HG03442 (cell line): ENCODE results near the gene PCNX2.
A peak's percentile ranks its signal among the peaks of the same experiment; 100 is the strongest.
"Not testable (repeated sequence)": the region's sequence is repeated elsewhere in the genome, so short reads cannot be mapped to it uniquely, and the experiment has no call there.

ENCODE experiments used
- ATAC-seq: cut with Tn5 transposase; IDR thresholded peaks from one replicate; pipeline ENCODE4 v1.9.1; 2021; ENCODE audit warnings: mild to moderate bottlenecking, moderate library complexity; ENCODE audit not compliant: unreplicated experiment

PCNX2 gene

DNA sequence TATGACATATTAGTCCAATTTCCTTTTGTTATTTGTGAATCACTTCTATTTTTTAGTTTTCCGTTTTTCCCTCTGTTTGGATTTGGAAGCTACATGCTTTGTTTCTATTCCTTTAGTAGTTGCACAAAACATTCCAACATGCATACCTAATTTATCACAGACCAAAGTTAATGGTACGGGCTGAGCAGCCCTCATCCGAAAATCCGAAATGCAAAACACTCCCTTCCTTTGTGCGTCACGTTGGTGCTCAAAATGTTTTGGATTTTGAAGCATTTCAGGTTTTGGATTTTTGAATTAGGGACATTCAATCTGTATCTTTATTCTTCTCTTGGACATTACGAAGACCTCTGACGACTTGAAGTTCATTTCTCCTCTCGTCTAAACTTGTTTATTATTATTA, 124.8 kb downstream of the PCNX2 start:
- ATAC-seq, result no peak

DNA sequence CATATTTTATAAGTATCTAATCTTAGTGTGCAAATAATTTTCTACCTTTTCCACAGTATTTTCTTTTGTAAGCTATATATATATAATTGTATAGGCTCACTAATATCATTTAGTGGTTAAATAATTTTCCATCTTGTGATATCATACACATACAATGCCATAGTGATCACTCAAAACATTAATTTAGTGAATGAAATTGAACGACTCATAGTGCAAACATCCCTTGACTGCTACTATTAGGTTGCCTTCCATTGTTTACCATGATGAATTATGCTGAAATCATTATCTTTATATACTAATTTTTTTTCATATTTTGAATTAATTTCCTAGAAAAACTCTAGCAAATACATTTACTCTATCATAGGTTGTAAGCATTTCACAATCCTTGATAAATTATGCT, 127.1 kb downstream of the PCNX2 start:
- no peak for ATAC-seq

DNA sequence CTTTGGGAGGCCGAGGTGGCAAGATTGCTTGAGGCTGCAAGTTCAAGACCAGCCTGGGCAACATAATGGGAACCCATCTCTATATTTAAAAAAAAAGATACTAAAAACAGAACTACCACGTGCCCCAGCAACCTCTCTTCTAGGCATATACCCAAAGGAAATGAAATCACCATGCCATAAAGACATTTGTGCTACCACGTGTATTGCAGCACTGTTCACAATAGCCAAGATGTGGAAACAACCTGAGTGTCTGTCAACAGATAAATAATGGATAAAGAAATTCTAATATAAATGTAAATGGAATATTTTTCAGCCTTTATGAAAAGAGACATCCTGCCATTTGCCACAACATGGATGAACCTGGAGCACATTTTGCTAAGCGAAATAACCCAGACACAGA, 128.6 kb downstream of the PCNX2 start:
- ATAC-seq, result no peak

DNA sequence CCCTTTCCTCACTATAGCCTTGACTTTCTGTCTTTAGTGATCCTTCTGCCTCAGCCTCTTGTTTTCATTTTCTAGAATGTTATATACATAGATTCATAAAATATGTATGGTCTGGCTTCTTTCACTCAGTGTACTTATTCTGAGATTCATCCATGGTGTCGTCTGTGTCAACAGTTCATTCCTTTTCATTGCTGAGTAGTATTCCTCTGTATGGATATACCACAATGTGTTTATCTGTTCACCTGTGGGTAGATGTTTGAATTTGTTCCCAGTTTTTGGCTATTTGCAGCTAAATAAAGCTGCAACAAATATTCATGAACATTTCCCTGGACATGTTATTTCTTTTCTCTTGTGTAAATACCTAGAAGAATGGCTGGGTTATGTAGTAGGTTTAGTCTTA, 131.8 kb downstream of the PCNX2 start:
- ATAC-seq, result no peak

DNA sequence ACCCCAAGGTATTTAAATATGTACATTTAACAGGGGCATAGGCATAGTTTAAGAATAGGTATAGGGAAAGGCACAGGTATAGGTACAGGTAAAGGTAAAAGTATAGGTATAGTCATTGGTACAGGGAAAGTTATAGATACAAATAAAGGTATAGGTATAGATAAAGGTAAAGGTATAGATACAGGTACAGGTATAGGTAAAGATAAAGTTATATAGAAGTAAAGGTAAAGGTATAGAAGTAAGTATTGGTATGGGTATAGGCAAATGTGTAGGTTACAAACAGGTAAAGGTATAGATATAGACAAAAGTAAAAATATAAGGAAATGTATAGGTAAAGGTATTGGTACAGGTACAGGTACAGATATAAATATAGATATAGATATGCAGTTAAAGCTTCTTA, 137.2 kb downstream of the PCNX2 start:
- no peak for ATAC-seq

DNA sequence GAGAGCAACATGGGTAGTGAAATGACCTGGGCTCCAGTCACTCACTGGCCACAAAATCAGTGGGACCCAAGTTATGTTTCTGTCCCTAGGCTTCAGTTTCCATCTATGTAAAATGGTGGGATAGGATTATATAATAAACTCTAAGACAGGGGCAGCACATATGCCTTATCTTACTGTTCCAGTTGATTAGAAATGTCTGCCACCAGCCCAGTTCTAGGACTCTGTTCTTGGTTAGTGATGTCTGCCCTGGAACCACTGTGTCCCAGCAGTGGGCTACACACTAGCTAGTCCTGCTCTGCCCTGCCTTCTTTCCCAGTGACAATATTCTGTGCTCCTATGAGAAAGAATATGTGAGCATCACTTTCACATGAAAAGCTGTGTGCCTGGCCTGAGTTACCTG, 138.3 kb downstream of the PCNX2 start:
- no peak for ATAC-seq

DNA sequence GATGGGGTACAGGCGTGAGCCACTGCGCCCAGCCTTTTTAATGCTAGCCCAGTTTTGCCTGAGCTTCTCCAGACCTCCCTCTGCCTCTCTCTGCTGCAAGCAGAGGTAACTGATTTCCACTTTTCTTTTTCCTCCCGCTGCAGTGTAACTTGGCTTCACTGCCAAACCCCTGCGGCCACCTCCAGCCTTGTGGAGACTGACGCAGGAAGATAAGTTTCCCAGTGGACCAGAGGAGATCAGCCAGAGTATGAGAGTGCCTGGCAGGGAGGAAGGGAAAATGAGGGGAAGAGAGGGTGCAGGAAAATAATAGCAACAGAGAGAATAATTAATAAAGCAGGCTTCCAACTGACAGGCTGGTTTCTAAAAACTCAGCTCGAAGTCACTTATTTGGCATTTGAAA, 143.7 kb downstream of the PCNX2 start:
- ATAC-seq, result no peak

DNA sequence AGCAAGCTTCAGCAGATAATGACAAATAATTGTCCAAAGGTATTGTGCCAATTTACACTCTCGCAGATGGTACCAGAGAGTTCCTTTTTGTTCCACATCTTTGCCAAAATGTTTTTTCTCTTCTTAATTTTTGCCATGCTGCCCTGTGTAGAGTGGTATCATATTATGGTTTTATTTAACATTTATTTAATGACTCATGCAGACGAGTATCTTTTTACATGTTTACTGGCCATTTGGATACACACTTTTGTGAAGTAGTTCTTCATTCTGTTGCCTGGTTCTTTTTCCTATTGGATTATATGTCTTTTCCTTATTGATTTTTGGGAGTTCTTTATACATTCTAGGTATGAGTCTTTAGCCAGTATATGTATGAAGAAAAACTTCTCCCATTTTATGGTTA, 151.1 kb downstream of the PCNX2 start:
- no peak for ATAC-seq

DNA sequence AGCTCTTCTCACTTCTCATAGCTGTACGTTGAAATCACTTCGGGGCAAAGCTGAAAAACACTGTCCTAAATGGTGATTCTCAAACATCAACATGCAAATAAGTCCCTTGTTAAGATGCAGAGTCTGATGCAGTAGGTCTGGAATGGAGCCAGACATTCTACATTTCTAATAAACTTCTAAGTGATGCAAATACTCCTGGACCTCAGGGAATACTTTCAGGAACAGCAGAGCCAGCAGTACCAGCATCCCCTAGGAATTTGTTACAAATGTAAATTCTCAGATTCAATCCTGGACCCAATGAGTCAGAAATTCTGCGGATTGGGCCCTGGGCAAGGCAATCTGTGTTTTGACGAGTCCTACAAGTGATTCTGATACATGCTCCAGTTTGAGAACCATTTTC, 152.3 kb downstream of the PCNX2 start:
- no peak for ATAC-seq

DNA sequence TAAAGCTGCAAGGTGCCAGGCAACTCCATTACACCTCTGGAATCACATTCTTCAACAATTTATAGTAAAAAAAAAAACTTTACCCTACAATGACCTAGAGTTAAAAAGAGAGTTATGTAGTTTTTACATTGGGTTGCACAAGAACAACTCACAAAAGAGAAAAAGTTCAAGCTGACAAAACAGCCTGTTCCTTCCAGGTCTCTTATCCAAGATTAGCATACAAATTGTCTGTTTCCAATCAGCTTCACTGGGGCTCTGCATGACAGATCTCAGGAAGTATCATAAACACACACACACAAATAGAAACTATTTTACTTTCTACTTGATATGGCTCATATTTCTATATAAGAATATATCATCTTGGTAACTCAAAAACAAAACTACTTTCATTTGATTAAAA, 154.6 kb downstream of the PCNX2 start:
- ATAC-seq, result no peak

DNA sequence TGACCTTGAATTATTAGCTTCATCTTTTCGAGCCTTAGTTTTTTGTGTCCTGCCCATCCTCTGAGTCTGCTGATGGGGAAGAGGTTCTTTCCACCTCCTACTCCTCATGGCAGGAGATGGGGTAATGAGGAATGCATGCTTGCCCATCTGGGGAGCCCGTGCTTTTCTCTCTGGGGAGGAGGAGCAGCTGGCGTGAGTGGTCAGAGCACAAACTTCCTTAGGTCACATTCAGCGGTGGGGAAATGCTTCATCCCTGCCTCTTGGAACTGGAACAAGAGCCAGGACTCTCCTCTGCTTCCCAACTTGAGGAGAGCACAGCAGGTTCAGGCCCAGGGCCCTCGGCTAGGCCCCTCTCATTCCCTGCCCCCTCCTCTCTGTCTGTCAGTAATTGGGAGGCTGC, 155.0 kb downstream of the PCNX2 start:
- ATAC-seq, result no peak

DNA sequence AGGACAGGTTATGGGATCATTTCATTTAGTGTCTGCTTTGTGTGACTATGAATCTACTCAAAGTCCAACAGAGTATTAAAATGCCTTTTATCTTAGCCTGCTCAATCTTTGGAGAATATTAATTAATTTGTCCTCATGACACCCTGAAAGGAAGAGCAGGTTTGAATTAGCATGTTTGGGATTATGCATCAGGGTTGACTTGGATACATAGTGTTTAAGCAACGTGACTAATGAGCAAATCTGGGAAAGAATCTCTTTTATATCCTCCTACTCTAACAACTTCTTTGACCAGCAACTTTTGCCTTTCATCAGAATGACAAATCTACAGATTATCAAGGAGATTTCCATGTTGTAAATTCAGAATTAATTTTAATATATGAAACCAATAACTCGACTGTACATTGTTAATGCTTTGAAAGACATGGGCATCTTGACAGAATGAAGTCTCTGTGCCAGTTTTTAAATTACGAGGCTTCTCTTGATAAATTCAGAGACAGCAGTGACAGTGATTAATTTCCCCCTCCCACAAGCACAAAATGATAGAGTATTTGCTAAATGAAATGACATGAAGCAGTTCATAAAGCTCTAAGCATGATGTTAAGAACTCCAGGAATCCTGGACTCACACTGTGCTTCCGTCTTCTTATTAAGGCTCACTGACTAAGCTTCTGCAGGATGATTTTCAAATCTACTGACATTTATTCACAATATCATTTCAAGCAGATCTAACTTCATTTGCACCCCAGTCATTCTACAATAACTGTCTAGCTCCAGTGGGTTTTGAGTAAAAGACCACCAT, 156.5 kb downstream of the PCNX2 start:
- ATAC-seq, result no peak

DNA sequence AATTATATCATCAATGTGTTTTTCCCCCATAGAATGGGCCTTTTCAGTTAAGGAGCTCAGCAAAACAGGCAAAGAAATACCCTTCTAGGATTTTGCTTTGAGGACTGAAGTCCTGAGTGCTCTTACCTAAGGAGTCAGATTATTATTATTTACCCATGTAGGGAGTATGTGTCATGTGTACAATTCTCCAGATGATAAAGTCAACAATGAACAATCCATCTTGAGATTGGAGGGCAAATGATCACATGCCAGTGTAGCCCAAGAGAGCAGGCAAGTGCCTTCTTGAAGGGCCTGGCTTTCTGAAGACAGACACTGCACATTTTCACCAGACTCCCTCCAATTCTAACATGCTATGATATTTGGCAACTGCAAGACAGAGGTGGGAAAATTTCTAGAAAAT, 159.7 kb downstream of the PCNX2 start:
- ATAC-seq, result no peak

DNA sequence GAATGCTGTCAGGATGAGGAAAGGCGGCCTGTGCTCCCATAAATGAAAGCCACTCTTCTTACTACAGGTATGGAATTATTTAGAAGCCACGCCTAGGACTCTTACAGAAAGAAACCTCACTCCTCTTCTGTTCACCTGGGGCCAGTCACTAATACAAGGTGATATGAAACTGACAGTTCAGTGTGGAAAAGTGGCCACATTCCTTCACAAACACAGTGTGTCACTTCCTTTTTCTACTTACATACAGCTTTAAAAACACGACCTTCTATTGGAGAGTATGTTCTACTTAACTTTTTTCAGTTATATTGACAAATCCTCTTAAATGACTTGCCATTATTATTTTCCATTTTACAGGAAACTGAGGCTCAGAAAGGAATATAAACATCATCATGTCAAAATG, 163.1 kb downstream of the PCNX2 start:
- ATAC-seq, result no peak

DNA sequence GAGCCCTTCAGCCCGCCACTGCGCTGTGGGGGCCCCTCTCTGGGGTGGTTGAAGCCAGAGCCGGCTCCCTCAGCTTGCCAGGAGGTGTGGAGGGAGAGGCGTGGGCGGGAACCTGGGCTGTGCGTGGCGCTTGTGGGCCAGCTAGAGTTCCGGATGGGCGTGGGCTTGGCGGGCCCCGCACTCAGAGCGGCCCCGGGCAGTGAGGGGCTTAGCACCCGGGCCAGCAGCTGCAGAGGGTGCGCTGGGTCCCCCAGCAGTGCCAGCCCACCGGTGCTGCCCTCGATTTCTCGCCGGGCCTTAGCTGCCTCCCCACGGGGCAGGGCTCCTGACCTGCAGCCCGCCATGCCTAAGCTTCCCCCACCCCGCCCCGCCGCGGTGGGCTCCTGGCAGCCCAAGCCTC, 166.5 kb downstream of the PCNX2 start:
- ATAC-seq, result not testable (repeated sequence)

DNA sequence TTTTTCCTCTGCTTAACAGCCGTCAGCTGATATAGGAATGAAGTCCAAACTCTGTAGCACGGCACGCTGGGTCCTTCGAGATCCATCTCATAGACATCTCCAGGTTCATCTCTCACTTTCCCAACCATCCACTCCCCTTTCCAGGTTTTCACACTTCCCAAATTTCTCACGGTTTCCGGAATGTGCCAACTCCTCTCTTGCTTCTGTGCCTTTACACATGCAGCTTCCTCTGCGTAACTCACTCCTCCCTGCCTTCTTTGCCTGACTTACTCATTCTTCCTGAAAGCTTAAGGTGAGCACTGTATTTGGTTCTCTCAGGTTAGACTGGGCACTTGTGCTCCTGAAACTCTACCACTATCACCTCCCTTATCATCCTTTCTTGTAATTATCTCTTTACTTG, 168.4 kb downstream of the PCNX2 start:
- no peak for ATAC-seq

DNA sequence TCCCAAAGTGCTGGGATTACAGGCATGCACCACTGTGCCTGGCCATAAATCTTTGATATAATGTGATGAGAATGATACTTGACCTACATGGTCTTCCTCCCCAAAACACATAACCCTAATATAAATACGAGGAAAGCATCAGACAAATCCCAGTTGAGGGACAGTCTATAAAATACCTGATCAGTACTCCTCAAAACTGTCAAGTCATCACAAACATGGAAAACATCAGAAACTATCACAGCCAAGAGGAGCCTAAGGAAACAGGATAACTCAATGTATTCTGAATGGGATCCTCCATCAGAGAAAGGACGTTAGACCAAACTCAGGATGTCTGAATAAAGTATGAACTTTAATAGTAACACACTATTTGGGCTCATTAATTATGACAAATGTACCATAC, 172.7 kb downstream of the PCNX2 start:
- ATAC-seq, result no peak

DNA sequence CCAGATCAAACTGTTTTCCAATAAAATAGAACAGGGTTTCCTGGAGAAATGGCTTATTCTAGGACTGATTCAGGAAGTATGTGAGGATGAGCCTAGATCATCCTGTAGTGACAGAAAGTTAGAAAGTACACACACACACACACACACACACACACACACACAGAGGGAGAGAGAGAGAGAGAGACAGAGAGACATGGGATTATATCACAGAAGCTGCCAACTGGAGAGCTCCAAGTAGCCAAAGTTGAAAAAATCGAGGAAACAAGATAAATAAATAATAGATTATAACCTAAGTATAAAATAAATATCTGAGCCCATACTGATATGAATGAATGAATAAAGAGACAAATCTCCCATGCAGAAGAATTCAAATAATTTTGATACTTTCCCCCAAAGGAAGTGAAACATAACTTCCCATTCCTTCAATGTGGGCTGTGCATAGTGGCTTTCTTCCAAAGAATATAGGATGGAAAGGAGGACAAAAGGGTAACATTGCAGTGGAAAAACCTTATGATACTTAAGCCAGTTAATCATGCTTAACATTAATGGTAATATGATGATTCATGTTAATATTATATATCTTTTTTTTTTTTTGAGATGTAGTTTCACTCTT, 173.5 kb downstream of the PCNX2 start:
- ATAC-seq, result no peak

DNA sequence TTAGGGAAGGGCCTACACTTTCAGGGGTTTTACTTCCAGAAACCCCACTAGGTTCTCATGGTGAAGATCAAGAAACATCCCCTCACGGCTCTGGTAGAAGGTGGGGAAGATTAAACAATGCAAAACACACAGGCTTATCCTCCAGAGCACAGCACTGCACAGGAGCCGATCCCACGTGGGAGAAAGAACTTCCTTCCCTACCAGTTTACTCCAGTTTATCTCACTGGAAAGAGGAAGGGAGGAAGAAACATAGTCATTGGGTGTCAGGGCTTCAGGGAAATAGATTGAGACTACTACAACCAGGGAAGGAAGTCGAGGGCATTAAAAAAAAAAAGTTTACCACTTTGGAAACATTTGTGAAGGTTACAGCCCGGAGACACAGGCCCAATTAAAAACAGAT, 180.7 kb downstream of the PCNX2 start:
- no peak for ATAC-seq

DNA sequence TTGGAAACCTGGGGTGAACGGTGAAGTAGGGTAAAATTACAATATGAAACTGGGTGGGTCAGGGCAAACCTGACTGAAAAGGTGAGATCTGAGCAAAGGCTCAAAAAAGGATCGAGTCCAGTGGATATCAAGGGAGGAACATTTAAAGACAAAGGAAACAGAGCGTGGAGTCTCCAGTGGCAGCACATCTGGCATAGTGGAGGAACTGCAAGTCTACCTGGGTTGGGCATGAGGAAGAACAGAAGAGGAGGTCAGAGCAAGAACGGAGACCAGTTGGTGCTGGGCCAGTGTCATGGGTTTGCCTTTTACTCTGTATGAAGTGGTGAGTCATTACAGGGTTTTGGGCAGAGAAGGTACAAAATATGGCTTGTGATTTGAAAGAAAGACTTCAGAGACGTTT, 181.4 kb downstream of the PCNX2 start:
- ATAC-seq, result no peak

DNA sequence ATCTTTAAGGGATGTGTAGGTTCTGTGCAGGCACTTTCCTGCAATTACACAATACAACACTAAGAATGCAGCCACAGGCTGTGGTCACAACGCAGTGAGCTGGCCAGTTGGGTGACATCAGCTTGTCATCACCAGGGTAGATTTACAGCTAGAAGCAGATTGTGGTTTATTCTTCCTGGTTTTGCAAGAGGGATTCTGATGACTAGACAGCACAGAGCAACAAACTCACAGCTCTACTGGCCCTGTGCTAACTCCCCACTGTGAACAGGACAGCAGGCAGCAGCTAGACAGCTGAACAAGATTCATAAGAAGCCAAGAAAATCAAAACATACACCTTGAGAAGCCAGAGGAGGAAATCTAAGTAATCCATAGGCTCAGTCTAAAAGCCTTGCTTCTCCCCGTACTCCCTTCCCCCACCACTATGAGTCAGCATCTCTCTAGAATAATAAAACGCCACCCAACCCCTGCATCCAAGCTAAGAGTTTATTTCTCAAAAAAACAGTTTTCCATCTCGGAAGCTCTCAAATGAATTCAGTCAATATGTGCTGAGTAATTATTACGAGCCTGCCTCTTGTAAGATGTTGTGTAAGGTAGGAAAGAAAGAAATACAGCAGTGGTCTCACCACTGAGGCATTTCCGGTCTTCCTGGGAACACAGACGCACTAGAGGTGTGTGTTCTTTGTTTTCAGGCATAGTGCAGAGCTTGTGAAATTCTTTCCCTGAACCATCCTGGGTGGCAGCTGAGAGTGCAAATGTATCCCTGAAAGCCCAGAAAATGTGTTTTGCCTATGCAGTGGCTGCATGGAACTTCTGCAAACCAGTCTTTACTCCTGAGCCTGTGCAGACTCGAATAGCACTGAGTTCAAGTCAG, 182.3 kb downstream of the PCNX2 start:
- peak; percentile 83 for ATAC-seq
